IMR-90 (cell line): Measurements from ENCODE around the gene FHAD1.

Experiments used
- BHLHE40 ChIP-seq: fragments of 150-350 bp; IDR thresholded peaks from 2 replicates; pipeline ENCODE4 v1.6.1; 2016; ENCODE audit warnings: mild to moderate bottlenecking, low read depth, low read length
- CEBPB ChIP-seq: IDR thresholded peaks from 2 replicates; pipeline ENCODE4 v1.6.1; 2012; ENCODE audit warnings: low read depth, low read length, improper control_type of control experiment
- CHD1 ChIP-seq: IDR thresholded peaks from 2 replicates; pipeline ENCODE4 v1.6.1; 2012; ENCODE audit warnings: low read depth, low read length, improper control_type of control experiment
- FOS ChIP-seq: fragments of 150-350 bp; IDR thresholded peaks from 2 replicates; pipeline ENCODE4 v1.6.1; 2016; ENCODE audit warnings: low read depth, low read length
- MAFK ChIP-seq: IDR thresholded peaks from 2 replicates; pipeline ENCODE4 v1.6.1; 2012; ENCODE audit warnings: low read depth, low read length, improper control_type of control experiment
- MAZ ChIP-seq: IDR thresholded peaks from 2 replicates; pipeline ENCODE4 v1.6.1; 2012; ENCODE audit warnings: low read depth, mild to moderate bottlenecking, low read length, improper control_type of control experiment, moderate library complexity, borderline replicate concordance
- MXI1 ChIP-seq: IDR thresholded peaks from 2 replicates; pipeline ENCODE4 v1.6.1; 2012; ENCODE audit warnings: low read depth, mild to moderate bottlenecking, low read length, moderate library complexity, borderline replicate concordance
- POLR2A ChIP-seq: IDR thresholded peaks from 2 replicates; pipeline ENCODE4 v1.6.1; 2012; ENCODE audit warnings: mild to moderate bottlenecking, low read depth, low read length
- RAD21 ChIP-seq: IDR thresholded peaks from 2 replicates; pipeline ENCODE4 v1.6.1; 2012; ENCODE audit warnings: low read length, improper control_type of control experiment
- RFX5 ChIP-seq: IDR thresholded peaks from 2 replicates; pipeline ENCODE4 v1.8.0; 2012; ENCODE audit warnings: low read depth, mild to moderate bottlenecking, low read length, moderate library complexity
- SMC3 ChIP-seq: fragments of 150-350 bp; IDR thresholded peaks from 2 replicates; pipeline ENCODE4 v1.6.1; 2016; ENCODE audit warnings: low read depth, mild to moderate bottlenecking, antibody characterized with exemption, low read length, moderate library complexity
- TF ChIP-seq, protein P1 (sequence below): conservative IDR thresholded peaks from 2 replicates; pipeline ENCODE4 v1.5.1; 2012; ENCODE audit warnings: mild to moderate bottlenecking, low read depth, low read length, improper control_type of control experiment
- TF ChIP-seq, protein P2 (sequence below): fragments of 150-350 bp; IDR thresholded peaks from 2 replicates; pipeline ENCODE4 v1.6.1; 2016; ENCODE audit warnings: low read depth, mild to moderate bottlenecking, low read length, moderate library complexity, borderline replicate concordance
- TF ChIP-seq, protein P3 (sequence below): fragments of 150-350 bp; IDR thresholded peaks from 2 replicates; pipeline ENCODE4 v1.6.1; 2017; ENCODE audit warnings: mild to moderate bottlenecking, antibody characterized with exemption, low read length, low read depth

DNA sequence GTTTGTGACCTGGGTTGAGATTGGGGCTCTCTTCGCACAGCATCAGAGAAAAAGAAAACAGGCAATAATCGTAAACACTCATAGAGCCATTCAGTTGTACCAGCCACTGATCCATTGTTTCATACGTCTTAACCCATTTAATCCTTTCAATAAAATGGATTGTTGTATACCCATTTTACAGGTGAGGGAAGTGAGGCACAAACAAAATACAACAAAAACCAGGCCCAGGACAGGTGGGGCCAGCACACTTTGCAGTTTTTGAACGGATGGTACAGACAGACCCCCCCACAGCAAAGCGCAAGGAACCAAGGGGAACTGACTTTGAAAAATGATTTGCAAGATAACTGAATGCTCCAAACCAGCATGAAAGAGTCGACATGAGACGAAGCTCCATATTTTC lies 4.3 kb upstream of the FHAD1 start:
- TF ChIP-seq, protein P1, sequence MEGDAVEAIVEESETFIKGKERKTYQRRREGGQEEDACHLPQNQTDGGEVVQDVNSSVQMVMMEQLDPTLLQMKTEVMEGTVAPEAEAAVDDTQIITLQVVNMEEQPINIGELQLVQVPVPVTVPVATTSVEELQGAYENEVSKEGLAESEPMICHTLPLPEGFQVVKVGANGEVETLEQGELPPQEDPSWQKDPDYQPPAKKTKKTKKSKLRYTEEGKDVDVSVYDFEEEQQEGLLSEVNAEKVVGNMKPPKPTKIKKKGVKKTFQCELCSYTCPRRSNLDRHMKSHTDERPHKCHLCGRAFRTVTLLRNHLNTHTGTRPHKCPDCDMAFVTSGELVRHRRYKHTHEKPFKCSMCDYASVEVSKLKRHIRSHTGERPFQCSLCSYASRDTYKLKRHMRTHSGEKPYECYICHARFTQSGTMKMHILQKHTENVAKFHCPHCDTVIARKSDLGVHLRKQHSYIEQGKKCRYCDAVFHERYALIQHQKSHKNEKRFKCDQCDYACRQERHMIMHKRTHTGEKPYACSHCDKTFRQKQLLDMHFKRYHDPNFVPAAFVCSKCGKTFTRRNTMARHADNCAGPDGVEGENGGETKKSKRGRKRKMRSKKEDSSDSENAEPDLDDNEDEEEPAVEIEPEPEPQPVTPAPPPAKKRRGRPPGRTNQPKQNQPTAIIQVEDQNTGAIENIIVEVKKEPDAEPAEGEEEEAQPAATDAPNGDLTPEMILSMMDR: no peak
- TF ChIP-seq RAD21 (no peak), POLR2A (no peak), CHD1 (no peak), RFX5 (no peak), MAZ (no peak), MAFK (no peak), SMC3 (no peak), CEBPB (no peak), MXI1 (no peak), BHLHE40 (no peak), FOS (no peak)
- TF ChIP-seq, protein P2, sequence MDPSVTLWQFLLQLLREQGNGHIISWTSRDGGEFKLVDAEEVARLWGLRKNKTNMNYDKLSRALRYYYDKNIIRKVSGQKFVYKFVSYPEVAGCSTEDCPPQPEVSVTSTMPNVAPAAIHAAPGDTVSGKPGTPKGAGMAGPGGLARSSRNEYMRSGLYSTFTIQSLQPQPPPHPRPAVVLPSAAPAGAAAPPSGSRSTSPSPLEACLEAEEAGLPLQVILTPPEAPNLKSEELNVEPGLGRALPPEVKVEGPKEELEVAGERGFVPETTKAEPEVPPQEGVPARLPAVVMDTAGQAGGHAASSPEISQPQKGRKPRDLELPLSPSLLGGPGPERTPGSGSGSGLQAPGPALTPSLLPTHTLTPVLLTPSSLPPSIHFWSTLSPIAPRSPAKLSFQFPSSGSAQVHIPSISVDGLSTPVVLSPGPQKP: no peak
- TF ChIP-seq, protein P3, sequence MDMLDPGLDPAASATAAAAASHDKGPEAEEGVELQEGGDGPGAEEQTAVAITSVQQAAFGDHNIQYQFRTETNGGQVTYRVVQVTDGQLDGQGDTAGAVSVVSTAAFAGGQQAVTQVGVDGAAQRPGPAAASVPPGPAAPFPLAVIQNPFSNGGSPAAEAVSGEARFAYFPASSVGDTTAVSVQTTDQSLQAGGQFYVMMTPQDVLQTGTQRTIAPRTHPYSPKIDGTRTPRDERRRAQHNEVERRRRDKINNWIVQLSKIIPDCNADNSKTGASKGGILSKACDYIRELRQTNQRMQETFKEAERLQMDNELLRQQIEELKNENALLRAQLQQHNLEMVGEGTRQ: no peak
